HG02840 (cell line): Measurements from ENCODE around the gene IL17C.

Experiments used
- ATAC-seq: cut with Tn5 transposase; IDR thresholded peaks from one replicate; pipeline ENCODE4 v1.9.1; 2021; ENCODE audit warnings: mild to moderate bottlenecking, moderate library complexity, moderate number of reproducible peaks; ENCODE audit not compliant: unreplicated experiment, low FRiP score

IL17C gene, protein sequence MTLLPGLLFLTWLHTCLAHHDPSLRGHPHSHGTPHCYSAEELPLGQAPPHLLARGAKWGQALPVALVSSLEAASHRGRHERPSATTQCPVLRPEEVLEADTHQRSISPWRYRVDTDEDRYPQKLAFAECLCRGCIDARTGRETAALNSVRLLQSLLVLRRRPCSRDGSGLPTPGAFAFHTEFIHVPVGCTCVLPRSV

DNA sequence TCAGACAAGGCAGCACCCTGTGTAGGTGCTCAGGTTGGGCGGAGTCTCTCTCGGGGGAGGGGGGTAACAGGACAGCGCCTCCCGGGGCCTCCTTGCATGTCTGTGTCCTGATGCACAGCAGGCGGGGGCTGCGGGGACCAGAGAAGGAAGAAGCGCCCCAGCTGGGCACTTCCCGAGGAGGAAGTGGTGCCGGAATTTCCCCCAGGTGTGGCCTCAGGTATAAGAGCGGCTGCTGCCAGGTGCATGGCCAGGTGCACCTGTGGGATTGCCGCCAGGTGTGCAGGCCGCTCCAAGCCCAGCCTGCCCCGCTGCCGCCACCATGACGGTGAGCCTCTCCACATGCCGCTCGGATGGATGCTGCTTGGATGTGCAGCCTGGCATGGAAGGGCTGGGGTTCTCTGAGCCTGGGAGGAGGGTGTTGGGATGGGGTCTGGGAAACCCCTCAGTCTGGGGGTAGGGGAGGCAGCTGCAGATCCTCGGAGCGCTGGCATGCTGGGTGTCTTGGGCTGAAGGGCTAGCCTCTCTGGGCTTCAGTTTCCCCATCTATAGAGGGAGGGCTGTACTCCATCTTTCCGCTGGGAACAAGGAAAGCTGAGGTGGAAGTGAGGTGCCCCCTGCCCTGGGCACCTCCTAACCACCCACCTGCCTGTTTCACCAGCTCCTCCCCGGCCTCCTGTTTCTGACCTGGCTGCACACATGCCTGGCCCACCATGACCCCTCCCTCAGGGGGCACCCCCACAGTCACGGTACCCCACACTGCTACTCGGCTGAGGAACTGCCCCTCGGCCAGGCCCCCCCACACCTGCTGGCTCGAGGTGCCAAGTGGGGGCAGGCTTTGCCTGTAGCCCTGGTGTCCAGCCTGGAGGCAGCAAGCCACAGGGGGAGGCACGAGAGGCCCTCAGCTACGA, at the start of gene IL17C:
IL17C (plus strand) TSS at position 250 of the 908 bp plus-strand sequence; CDS start at position 320, 70 bp downstream.
- ATAC-seq, result no peak

DNA sequence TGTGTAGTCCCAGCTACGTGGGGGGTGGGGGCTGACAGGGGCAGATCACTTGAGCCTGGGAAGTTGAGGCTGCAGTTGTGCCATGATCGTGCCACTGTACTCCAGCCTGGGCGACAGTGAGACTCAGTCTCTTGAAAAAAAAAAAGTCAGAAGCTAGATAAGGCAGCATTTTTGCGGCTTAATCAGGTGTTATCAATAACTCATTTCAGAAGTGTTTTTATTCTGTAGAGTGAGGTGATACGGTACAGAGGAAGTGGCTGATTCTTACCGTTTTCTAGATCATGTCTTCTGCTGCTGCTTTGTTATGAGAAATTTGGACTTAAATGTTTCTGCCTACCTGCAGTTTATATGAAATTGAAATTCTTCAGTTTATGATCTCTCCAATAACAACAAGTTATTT, 49.6 kb upstream of the IL17C start:
- no peak for ATAC-seq

DNA sequence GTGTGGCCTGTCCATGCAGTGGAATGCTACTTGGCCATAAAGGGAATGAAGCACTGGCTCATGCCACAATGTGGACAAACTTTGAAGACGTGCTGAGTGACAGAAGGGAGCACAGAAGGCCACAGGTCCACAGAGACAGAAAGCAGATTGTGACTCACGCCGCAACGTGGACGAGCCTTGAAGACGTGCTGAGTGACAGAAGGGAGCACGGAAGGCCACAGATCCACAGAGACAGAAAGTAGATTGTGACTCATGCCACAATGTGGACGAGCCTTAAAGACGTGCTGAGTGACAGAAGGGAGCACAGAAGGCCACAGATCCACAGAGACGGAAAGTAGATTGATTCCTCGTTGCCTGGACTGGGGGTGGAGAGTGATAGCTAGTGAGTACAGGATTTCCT, 48.9 kb upstream of the IL17C start:
- ATAC-seq, result no peak

DNA sequence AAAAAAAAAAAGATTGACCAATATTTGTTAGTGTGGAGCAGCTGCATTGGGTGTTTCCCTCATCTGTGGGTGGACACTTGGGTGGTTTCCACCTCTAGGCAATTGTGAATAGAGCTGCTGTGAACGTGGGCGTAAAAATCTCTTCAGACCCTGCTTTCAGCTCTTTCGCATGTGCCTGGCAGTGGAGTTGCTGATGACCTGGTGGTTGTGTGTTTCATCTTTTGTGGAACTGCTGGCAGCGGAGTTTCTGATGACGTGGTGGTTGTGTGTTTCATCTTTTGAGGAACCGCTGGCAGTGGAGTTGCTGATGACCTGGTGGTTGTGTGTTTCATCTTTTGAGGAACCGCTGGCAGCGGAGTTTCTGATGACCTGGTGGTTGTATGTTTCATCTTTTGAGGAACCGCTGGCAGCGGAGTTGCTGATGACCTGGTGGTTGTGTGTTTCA, 46.8 kb upstream of the IL17C start:
- no peak for ATAC-seq

DNA sequence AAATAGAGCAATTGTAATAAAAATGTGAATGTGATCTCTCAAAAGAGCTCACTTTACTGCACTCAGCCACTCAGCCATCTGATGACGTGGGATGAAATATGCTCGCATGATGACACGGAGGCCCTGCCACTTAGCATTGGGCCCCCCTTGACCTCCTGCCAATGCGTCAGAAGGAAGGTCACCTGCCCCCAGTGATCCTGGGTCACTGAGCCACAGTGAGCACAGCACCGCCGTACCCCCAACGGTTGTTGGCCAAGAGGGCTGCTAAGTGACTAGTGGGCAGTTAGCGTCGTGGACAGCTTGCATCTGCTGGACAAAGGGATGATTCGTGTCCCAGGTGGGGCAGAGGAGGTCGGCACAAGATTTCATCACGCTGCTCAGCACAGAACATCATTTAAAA, 45.3 kb upstream of the IL17C start:
- ATAC-seq, result no peak

DNA sequence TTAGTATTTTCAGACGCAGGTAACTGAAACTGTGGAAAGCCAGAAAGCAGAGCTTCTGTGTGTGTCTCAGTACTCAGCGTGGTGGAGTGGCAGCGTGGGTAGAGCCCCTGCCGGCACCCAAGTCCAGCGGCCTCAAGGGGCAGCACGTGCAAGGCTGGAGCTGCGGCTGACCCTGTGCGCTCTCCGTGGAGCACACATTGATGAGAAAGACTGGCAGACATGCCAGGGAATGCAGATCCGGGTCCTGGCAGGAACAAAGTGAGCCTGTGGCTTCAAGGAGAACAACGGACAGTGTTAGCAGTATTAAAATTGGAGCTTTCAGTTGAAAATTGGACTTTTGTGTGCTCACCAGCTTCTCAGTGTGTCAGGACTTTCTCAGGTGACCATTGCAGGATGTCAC, 44.9 kb upstream of the IL17C start:
- ATAC-seq, result no peak

DNA sequence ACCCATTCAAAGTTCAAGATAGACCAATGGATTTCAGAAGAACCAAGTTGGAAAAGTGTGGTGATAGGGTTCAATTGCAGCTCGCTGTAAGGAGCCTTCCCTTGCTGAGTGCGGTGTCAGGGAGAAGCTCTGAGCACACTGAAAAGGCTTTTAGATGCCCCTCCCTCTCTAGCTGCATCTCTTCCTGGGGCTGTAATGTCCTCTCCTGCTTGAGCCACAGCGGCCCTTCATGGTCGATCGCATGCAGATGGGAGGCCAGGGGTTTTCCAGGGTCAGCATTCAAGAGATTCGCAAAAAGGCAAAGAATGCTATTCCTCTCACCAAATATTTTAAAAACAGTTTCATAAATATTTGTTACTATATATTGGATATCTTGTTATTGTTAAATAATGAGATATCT, 44.5 kb upstream of the IL17C start:
- no peak for ATAC-seq

DNA sequence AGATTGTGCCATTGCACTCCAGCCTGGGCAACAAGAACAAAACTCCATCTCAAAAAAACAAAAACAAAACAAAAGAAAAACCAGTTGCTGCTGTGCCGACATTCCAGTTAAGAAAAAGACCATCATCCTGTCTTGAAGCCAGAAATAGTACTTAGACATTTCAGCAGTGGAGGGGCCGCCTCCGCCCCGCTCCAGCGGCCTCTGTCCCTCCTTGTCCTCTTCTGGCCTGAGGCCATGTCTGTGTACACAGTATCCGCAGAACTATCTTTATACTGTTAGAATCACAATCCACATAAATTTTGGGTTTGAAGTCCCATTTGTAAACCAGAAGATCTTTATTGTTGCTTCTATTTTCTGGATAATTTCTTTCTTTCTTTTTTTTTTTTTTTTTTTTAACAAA, 43.3 kb upstream of the IL17C start:
- ATAC-seq, result no peak

DNA sequence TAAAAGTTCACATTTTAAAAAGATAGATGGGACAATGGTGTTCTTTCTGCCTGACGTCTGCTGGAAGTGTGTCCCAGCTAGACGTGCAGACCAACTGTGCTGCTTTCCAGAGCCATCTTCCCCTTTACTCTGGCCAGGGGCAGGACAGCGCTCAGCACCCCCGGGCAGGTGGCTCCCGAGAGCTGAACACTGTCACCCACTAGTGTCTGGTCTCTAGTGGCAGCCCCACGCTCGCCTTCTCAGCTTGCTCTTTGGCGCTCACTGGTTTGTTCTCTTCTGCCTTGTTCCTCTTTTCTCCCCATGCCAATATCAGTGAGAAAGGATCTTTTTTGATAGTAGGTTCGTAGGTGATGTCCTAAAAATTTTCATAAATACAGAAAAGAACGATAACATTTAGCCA, 42.5 kb upstream of the IL17C start:
- ATAC-seq, result no peak

DNA sequence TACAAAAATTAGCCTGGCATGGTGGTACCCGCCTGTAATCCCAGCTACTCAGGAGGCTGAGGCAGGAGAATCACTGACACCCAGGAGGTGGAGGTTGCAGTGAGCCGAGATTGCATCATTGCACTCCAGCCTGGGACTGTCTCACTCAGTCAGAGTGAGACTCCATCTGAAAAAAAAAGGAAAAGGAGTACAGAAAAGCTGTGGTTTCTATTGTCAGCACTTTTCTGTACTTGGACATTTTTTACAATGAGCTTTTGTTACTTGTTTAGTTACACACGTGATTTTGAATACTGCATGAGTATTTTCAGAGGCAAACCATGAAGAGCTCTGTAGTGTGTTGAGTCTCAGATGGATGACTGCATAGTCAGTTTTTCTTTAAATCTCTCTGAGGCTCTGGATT, 41.9 kb upstream of the IL17C start:
- ATAC-seq, result no peak

DNA sequence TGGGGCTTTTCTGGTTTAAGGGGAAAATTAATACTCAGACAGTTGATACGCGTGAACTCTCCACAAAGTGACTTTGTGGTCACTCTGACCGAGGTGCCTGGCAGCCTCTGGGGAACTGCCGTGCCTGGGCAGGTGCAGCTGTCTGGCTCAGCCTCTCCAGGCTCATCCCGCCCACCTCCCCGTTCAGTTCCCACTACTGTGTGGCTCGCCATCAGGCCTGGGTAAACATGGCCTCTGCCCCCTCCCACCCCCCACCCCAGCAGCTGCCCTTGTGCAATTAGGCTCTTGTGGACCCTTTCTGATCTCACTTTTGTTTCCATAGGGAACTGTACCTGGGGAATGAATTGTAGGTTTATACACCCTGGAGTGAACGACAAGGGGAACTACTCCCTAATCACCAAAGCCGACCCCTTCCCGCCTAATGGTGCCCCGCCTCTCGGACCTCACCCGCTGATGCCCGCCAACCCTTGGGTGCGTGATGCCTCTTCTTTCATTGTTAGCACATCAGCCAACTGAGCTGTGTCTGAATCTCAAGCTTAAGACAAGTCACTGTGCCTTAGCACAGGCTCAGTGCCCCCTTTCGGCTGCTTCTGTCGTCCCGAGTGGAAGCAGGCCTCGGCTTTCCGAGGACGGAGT, 40.4 kb upstream of the IL17C start:
- ATAC-seq, result no peak

DNA sequence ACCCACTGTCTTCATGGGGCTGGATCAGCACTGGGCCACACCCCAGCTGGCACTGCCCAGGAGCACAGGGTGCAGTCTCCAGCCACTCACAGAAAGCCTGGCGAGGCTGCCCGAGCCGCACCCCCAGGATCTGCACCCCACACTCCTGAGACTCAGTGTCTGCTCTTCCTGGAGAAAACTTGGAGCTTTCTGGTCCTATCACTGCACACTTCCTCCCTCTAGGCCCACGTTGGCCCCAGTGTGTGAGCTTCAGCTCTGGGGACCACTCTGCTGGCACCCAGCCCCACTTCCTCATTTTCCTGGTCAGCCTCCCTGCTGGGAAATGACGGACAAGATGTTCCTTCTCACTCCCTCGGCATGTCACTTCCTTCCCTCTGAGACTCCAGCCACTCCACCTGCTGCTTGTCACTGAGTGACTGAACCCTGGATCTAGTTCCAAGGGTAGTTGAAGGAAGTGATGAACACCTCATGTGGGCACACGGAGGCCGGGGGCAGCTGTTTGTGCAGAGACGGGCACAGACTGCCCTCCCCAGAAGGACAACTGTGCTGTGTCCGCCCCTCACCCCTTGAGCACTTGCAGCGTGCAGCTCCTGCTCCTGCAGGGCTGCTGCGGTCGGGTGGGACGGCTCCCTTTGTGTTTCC, 39.2 kb upstream of the IL17C start:
- ATAC-seq, result no peak

DNA sequence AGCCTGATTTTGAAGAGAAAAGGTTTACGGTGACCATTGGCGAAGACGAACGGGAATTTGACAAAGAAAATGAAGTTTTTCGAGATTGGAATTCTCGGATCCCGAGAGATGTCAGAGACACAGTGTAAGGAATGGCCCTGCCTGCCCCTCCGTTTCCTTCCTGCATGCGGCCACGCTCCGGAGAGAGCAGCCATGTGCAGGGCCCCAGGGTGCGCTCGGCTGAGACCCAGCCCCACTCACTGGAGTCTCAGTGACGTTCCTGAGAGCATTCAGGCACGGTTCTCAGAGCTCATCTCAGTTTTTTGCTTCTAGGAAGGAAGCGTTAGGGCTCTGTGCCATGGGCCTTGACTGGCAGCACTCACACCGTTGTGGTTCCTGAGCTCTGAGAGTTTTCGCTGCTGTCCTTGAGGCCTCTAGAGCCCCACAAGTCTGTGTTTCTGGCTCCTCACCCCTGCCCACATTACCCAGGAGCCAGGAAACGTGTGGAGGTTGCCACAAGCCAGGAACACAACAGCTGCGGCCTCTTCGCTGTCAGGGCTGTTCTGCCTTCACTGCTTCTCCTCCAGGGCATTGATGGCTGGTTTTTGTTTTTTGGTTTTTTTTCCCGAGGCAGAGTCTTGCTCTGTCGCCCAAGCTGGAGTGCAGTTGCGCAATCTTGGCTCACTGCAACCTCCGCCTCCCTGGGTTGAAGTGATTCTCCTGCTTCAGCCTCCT, 38.4 kb upstream of the IL17C start:
- ATAC-seq, result no peak

DNA sequence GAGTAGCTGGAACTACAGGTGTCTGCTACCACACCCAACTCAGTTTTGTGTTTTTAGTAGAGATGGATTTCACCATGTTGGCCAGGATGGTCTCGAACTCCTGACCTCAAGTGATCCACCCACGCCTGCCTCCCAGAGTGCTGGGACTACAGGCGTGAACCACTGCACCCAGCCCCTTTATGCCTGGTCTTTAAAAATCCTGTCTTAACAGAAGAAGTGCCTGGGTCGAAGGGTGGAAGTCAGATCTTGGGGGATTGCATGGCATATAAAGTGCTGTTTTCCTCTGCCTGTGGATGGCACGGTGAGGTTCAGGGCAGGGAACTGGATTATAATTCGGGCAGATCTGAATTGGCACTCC, 37.9 kb upstream of the IL17C start:
- no peak for ATAC-seq

DNA sequence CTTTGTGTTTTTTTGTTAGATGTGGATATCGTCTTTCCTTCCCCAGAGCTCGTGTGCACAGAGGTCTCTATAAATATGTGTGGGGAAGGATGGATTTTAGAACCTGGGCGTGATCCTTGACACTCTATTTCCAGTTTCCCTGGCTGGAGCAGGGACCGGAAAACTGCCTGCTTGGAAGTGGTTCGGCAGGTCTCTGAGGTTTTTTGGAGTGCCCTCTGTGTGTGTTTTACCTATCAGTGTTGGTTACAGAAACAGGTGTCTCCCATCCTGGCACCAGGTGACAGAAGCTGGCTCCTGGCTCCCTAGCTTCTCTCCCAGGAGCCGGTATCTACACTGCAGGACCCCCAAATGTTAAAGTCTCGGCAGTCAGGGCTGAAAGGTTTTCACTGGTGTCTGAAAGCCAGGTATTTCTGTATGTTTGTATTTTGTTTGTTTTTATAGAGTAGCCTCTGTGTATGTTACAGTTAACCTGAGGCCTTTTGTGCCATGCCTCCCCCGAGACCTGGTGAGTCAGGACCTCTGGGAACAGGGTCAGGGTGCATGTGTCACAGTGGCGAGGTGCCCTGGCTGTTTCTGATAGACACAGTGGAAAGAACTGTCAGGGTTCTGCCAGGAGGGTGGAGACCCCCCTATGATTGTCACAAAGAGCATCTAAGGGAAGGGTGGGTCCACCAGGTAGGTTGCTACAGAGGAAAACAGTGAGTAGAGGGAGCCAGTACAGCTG, 36.9 kb upstream of the IL17C start:
- no peak for ATAC-seq

DNA sequence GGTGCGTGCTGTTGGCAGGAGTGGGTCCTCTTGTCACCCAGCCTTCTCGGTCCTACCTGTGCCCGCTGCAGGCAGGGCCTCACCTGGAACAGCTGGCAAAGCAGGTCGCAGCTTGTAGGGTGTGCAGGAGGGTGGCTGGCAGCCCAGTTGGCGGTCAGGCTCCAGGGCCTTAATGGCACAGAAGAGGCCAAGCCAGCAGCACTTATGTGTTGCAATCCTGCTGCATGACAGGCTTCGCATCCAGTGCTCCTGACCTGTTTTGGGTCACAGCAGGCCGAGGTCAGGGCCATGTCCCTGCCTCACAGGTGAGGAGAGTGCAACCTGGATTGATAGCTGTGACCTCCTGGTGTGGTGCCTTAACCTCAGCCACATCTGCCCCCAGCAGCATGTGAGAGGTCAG, 36.3 kb upstream of the IL17C start:
- ATAC-seq, result no peak

DNA sequence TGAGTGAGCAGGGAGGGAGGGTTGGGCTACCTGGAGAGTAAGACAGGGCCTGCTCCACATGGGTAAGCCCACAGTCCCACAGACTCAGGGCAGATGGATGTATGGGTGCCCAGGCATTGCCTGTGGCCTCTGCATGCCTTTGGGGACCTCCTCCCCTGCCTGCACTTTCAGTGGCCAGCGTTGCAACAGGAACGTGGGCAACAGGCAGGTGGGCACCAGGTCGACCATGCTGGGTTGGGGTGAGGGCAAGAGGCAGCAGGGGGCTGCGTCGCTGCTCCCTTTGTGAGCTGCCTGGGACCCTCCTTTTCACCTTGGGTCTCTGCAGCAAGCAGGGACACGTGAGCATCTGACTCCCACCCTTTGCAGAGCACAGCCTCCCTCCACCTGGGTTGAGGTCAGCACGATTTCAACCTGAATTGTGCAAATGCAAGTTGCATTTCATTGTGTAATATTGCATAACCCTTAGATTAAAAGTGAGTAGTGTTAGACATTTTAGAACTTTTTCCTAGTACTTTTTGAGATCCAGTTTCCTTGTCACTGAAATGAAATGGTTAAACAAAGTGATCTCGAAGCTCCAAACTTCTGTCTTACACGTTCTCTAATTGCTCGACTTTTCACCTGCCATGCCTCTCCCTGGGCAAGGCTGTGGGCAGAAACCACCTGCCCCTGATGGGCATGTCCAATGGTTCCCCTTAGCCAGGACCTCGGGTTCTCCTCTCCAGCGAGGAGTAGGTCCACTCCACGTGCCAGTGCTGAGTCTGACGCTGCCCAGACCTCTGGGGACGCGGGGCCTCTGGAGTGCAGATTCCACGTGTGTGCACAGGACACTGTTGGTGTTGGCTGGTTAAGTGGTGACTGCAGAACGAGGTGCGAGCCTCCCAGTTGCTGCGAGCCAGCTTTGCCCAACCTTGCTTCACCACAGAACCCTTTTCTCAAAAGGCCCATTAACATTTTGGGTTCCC, 32.9 kb upstream of the IL17C start:
- ATAC-seq, result no peak

DNA sequence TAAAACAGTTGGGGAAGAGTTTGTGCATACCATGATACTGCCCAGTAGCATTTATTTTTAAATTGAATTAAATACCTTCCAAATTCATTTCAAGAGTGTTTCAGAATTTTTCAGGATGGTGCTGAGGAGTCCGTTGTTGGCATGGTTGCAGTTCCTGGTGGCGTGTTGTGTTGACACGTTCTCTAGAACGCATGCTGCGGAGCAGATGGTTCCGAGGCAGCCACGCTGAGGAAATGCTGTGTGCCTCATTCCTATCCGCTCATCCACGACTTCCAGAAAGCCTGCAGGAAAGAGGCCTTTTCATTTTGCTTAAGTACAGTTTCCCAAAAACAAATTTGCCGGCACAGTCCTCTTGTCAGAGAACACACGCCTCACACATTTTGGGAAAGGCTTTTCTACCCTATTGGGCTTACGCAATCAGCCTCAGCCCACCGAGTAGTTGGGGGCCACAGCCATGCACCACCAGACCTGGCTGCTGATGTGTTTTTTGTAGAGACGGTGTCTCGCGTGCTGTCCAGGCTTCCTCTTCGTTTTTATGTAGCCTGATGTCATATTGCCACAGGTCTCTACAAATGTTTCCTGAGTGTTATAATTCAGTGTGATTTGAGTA, 32.1 kb upstream of the IL17C start:
- ATAC-seq, result no peak
